ENCODE results near the gene AVPR2. TPM values are rescaled to one million over a fixed set of nuclear protein-coding genes. Genes with fewer than 3 reads are reported as not detected.

The AVPR2 gene
- total RNA-seq, 4 donors from 2014 or later: 1.2 to 7.6 (median 4.5) TPM

DNA sequence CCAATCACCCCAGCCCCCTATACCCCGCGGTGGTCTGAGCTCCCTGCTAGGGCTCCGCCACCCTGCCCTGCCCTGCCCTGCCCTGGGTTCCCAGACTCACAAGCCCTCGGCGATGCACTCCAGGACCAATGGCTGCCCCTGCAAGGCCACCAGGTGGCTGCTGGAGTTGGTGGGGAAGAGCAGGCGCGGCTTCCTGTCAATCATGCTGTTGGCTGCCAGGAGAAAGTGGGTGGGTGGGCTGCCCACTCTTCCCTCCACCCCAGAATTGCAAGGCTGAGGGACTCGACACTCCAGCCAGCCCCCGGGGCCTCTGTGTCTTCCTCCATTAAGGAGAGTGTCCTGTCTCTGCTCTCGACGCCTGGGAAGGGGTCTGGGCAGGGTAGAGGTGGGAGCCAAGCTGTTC is 34.2 kb upstream of the AVPR2 start:
- DNase-seq (ENCODE audit: extremely low spot score): no peak
- intact Hi-C loops (cut with DNase I): no loop called here
- Histone ChIP-seq H3K27me3 (peaks cover 0 to 15% (median under 1%) of the 10 kb centered on the region in 4 donors), H3K36me3 (peaks cover 0 to 3% (median 0%) of the 10 kb centered on the region in 4 donors), H3K27ac (replicated peaks in 1 of 4) (no peak overlapping the region), H3K4me3 (no peak overlapping the region), H3K9me3 (no peaks in the 10 kb centered on the region), H3K4me1 (no peaks in the 10 kb centered on the region)
- TF ChIP-seq, protein P1, sequence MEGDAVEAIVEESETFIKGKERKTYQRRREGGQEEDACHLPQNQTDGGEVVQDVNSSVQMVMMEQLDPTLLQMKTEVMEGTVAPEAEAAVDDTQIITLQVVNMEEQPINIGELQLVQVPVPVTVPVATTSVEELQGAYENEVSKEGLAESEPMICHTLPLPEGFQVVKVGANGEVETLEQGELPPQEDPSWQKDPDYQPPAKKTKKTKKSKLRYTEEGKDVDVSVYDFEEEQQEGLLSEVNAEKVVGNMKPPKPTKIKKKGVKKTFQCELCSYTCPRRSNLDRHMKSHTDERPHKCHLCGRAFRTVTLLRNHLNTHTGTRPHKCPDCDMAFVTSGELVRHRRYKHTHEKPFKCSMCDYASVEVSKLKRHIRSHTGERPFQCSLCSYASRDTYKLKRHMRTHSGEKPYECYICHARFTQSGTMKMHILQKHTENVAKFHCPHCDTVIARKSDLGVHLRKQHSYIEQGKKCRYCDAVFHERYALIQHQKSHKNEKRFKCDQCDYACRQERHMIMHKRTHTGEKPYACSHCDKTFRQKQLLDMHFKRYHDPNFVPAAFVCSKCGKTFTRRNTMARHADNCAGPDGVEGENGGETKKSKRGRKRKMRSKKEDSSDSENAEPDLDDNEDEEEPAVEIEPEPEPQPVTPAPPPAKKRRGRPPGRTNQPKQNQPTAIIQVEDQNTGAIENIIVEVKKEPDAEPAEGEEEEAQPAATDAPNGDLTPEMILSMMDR (IDR thresholded peaks at IDR 0.05): no peak
- TF ChIP-seq POLR2AphosphoS5 (IDR thresholded peaks at IDR 0.05) (no peak), EP300 (IDR thresholded peaks at IDR 0.05) (no peak), POLR2A (IDR thresholded peaks at IDR 0.05; ENCODE audit: low read depth) (no peak)
- 83% methylated on average over 11 of the region's 11 CpGs for WGBS

GRCh38 chrX:153870791-153871360 is 33.6 kb upstream of the AVPR2 start:
- intact Hi-C loops (cut with DNase I): no loop called here
- DNase-seq (ENCODE audit: extremely low spot score): no peak
- no peaks in the 10 kb centered on the region for H3K9me3 ChIP-seq

DNA sequence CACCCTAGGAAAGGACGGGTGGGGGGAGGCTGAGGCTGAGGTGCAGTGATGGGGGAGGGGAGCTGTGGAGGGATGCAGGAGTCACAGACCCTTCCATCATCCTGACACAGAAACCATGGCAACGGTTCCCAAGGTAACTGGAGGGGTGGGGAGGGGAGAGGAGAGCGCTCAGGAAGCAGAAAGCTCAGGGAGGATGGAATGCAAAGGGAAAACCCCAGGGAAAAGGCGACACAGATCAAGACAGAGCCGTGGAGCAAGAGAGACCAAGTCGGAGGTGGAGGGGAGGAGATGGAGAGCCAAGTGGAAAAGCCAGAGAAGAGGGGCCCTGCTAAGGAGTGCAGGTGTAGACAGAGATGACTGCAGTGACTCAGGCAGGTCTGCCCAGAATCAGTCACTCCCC is 33.0 kb upstream of the AVPR2 start:
- TF ChIP-seq EP300 (IDR thresholded peaks at IDR 0.05) (no peak), POLR2A (IDR thresholded peaks at IDR 0.05; ENCODE audit: low read depth) (no peak), POLR2AphosphoS5 (IDR thresholded peaks at IDR 0.05) (no peak)
- TF ChIP-seq, protein P1 (IDR thresholded peaks at IDR 0.05): no peak
- WGBS: 45% methylated on average over 6 of the region's 6 CpGs
- peaks cover 0 to 24% (median 4%) of the 10 kb centered on the region in 4 donors for H3K27me3 ChIP-seq
- no peaks in the 10 kb centered on the region for H3K9me3 ChIP-seq
- no peak overlapping the region for H3K4me3 ChIP-seq
- no peaks in the 10 kb centered on the region for H3K36me3 ChIP-seq
- intact Hi-C loops (cut with DNase I): no loop called here
- DNase-seq (ENCODE audit: extremely low spot score): no peak
- H3K4me1 ChIP-seq: no peaks in the 10 kb centered on the region
- no peak overlapping the region for H3K27ac ChIP-seq (replicated peaks in 1 of 4)

More at GRCh38 chrX:153870791-153871360, 33.6 kb upstream of the AVPR2 start:
- no peak for TF ChIP-seq POLR2AphosphoS5 (IDR thresholded peaks at IDR 0.05)
- TF ChIP-seq, protein P1 (IDR thresholded peaks at IDR 0.05): no peak
- TF ChIP-seq EP300 (IDR thresholded peaks at IDR 0.05): no peak
- WGBS: 43% methylated on average over 20 of the region's 21 CpGs
- H3K4me1 ChIP-seq: no peaks in the 10 kb centered on the region
- H3K4me3 ChIP-seq: no peak overlapping the region
- no peaks in the 10 kb centered on the region for H3K36me3 ChIP-seq
- H3K27me3 ChIP-seq: peaks cover 0 to 18% (median 3%) of the 10 kb centered on the region in 4 donors
- H3K27ac ChIP-seq (replicated peaks in 1 of 4): no peak overlapping the region

GRCh38 chrX:153871946-153872878 is 32.3 kb upstream of the AVPR2 start:
- no peak overlapping the region for H3K27ac ChIP-seq (replicated peaks in 1 of 4)
- intact Hi-C loops (cut with DNase I): no loop called here
- TF ChIP-seq, protein P1 (IDR thresholded peaks at IDR 0.05): no peak
- TF ChIP-seq EP300 (IDR thresholded peaks at IDR 0.05) (no peak), POLR2A (IDR thresholded peaks at IDR 0.05; ENCODE audit: low read depth) (no peak), POLR2AphosphoS5 (IDR thresholded peaks at IDR 0.05) (no peak)
- H3K9me3 ChIP-seq: no peaks in the 10 kb centered on the region
- no peaks in the 10 kb centered on the region for H3K36me3 ChIP-seq
- no peak overlapping the region for H3K4me3 ChIP-seq
- no peak for DNase-seq (ENCODE audit: extremely low spot score)
- no peaks in the 10 kb centered on the region for H3K4me1 ChIP-seq
- WGBS: 83% methylated on average over 25 of the region's 29 CpGs
- peaks cover 0 to 29% (median 4%) of the 10 kb centered on the region in 4 donors for H3K27me3 ChIP-seq

Data from esophagus muscularis mucosa (tissue), 4 donors.